ENCODE measurements around the gene RPP30.
A peak's percentile ranks its signal among the peaks of the same experiment; 100 is the strongest.

RPP30 gene

DNA sequence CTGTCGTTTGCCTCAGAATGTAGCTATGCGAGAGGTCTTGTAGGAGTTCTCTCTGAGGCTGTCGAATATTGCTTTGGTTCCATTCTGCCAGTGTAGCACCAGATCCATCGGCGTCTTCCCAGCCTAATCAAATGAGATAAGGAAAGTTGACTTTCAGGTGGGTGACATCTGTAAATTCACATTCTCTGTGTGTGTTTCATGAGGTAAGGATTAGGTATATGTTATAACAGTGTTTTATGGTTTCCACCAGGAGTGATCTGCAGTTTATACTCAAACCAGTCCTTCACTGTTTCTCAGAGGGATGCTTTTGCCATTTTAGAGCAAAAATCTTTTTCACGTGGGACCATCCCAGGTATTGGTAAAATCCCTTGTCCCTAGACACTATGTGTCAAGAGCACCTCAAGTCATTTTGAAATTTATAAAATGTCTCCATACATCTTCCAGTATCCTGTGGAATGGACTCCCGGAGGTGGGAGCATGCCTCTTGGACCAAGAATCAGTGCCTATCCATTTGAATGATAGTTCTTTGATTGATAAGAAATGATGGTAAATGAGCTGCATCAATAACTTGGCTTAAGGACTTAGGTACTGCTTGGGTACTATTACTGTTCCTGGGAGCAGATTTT is 41.2 kb downstream of the RPP30 start:
- Histone ChIP-seq H3K27ac (ENCODE audit: low read length) (no peak overlapping the region), H3K36me3 (replicated peaks; ENCODE audit: low read depth, low read length) (peaks cover 6% of the 10 kb centered on the region), H2AFZ (ENCODE audit: low read depth, low read length) (no peak overlapping the region), H3K27me3 (ENCODE audit: low read depth, low read length) (no peaks in the 10 kb centered on the region), H3K4me2 (ENCODE audit: low read length) (no peak overlapping the region), H3K4me3 (ENCODE audit: low read length) (no peak overlapping the region), H3K4me1 (ENCODE audit: low read length) (peaks cover 33% of the 10 kb centered on the region), H4K20me1 (ENCODE audit: insufficient read depth, low read length) (no peaks in the 10 kb centered on the region), H3K79me2 (ENCODE audit: low read length) (no peaks in the 10 kb centered on the region), H3K9me3 (ENCODE audit: insufficient read depth, low read length) (no peaks in the 10 kb centered on the region), H3K9ac (ENCODE audit: low read length) (no peak overlapping the region)
- TF ChIP-seq EZH2phosphoT487 (IDR thresholded peaks at IDR 0.05; ENCODE audit: low read depth), result no peak
- TF ChIP-seq, protein P1, sequence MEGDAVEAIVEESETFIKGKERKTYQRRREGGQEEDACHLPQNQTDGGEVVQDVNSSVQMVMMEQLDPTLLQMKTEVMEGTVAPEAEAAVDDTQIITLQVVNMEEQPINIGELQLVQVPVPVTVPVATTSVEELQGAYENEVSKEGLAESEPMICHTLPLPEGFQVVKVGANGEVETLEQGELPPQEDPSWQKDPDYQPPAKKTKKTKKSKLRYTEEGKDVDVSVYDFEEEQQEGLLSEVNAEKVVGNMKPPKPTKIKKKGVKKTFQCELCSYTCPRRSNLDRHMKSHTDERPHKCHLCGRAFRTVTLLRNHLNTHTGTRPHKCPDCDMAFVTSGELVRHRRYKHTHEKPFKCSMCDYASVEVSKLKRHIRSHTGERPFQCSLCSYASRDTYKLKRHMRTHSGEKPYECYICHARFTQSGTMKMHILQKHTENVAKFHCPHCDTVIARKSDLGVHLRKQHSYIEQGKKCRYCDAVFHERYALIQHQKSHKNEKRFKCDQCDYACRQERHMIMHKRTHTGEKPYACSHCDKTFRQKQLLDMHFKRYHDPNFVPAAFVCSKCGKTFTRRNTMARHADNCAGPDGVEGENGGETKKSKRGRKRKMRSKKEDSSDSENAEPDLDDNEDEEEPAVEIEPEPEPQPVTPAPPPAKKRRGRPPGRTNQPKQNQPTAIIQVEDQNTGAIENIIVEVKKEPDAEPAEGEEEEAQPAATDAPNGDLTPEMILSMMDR (IDR thresholded peaks at IDR 0.05; ENCODE audit: low read depth, low read length), result no peak

DNA sequence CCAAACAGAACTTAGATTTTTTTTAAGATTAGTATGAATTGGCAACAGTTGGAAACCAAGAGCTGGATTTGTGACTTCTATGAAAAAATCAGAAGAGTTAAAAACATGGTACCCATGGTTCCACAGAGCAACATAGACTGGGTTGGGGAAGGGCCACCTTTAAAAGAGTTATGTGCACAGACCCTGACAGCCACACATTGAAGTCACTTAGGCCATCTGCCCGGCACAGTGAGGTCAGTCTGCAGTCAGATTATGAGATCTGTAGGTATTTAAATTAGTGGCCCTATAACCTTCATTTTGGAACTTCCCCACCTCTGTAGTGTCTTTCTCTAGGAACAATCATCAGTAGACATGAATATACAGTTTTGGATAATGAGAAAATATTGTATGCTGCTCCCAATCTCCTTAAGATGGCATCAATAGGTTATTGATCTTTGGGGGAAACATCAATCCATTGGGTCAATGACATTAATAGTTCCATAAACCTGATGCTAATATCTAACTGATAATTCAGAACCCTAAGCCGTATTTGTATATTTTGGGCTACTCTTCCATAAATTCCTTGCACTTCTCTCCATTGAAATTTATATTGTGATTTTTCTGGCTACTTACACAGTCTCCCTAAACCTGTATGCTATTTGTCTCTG is 42.1 kb downstream of the RPP30 start:
- no peaks in the 10 kb centered on the region for H3K27me3 ChIP-seq (ENCODE audit: low read depth, low read length)
- H3K79me2 ChIP-seq (ENCODE audit: low read length), result no peaks in the 10 kb centered on the region
- no peak overlapping the region for H2AFZ ChIP-seq (ENCODE audit: low read depth, low read length)
- H3K4me1 ChIP-seq (ENCODE audit: low read length), result peaks cover 33% of the 10 kb centered on the region
- no peak overlapping the region for H3K4me3 ChIP-seq (ENCODE audit: low read length)
- peaks cover 6% of the 10 kb centered on the region for H3K36me3 ChIP-seq (replicated peaks; ENCODE audit: low read depth, low read length)
- TF ChIP-seq, protein P1 (IDR thresholded peaks at IDR 0.05; ENCODE audit: low read depth, low read length), result no peak
- no peak for TF ChIP-seq EZH2phosphoT487 (IDR thresholded peaks at IDR 0.05; ENCODE audit: low read depth)
- 0 out of 2 replicates have a peak overlapping the region, but pooled peaks have one; percentile 8 for H3K4me2 ChIP-seq (ENCODE audit: low read length)
- H3K9ac ChIP-seq (ENCODE audit: low read length), result no peak overlapping the region
- H3K9me3 ChIP-seq (ENCODE audit: insufficient read depth, low read length), result no peaks in the 10 kb centered on the region
- H3K27ac ChIP-seq (ENCODE audit: low read length), result no peak overlapping the region
- H4K20me1 ChIP-seq (ENCODE audit: insufficient read depth, low read length), result no peaks in the 10 kb centered on the region

DNA sequence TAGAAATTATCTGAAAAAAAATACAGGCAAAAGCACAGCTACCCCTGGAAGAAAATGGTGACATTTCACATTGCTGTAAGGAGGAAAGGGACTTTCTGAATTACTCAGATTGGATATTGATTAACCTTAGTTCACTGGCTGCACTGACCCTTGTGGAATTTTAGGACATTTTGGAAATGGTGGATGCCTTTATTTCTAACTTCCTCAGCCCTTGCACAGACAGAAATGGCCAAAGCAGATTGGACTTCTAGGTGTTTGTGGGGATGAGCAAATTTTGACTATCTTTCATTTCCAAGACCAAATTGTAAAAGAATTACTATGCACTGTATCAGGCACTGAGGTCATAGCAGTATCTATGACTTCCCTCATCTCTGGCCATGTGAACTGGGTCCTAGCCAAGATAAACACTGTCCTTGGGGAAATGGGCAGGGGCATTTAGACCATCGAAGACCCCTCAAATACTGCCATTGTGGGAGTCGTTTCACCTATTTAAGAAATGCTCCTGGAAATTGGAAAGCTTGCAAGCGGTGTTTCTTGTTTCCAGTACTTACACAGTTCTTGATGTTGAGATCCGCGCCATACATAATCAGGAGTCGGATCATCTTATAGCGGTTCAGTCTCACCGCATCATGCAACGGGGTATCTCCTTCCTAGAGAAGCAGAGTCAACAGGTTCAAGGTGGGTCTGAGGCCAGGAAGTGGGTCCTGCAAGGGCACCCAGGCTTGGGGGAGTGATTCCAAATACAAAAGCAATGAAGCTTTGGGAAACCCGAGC is 43.4 kb downstream of the RPP30 start:
- Histone ChIP-seq H3K9me3 (ENCODE audit: insufficient read depth, low read length) (no peaks in the 10 kb centered on the region), H3K9ac (ENCODE audit: low read length) (no peak overlapping the region), H2AFZ (ENCODE audit: low read depth, low read length) (no peak overlapping the region), H3K79me2 (ENCODE audit: low read length) (no peaks in the 10 kb centered on the region), H3K36me3 (replicated peaks; ENCODE audit: low read depth, low read length) (peaks cover 4% of the 10 kb centered on the region), H3K27ac (ENCODE audit: low read length) (no peak overlapping the region), H3K4me3 (ENCODE audit: low read length) (no peak overlapping the region), H4K20me1 (ENCODE audit: insufficient read depth, low read length) (no peaks in the 10 kb centered on the region), H3K4me2 (ENCODE audit: low read length) (peak overlapping the region; percentile 13; the same call in 1 of the 2 replicates), H3K27me3 (ENCODE audit: low read depth, low read length) (no peaks in the 10 kb centered on the region), H3K4me1 (ENCODE audit: low read length) (peaks cover 33% of the 10 kb centered on the region)
- TF ChIP-seq, protein P1 (IDR thresholded peaks at IDR 0.05; ENCODE audit: low read depth, low read length), result no peak
- no peak for TF ChIP-seq EZH2phosphoT487 (IDR thresholded peaks at IDR 0.05; ENCODE audit: low read depth)

DNA sequence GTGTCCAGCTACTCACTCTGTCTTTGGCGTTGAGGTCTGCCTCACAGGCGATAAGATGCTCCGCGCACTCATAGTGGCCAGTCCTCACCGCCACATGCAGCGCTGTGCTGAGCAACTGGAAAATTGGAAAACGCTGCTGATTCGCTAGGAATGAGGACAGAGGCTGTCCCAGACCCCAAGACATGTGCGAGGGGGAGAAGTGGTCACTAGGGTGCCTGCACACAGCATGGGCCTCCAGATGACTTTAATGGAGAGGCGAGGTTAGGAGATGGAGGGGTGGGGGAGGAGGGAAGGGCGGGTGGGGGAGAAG is 43.9 kb downstream of the RPP30 start:
- H3K4me2 ChIP-seq (ENCODE audit: low read length), result no peak overlapping the region
- no peaks in the 10 kb centered on the region for H3K9me3 ChIP-seq (ENCODE audit: insufficient read depth, low read length)
- no peaks in the 10 kb centered on the region for H3K79me2 ChIP-seq (ENCODE audit: low read length)
- H3K9ac ChIP-seq (ENCODE audit: low read length), result no peak overlapping the region
- H2AFZ ChIP-seq (ENCODE audit: low read depth, low read length), result no peak overlapping the region
- H4K20me1 ChIP-seq (ENCODE audit: insufficient read depth, low read length), result no peaks in the 10 kb centered on the region
- no peak overlapping the region for H3K27ac ChIP-seq (ENCODE audit: low read length)
- TF ChIP-seq, protein P1 (IDR thresholded peaks at IDR 0.05; ENCODE audit: low read depth, low read length), result no peak
- no peak for TF ChIP-seq EZH2phosphoT487 (IDR thresholded peaks at IDR 0.05; ENCODE audit: low read depth)
- peaks cover 33% of the 10 kb centered on the region for H3K4me1 ChIP-seq (ENCODE audit: low read length)
- no peaks in the 10 kb centered on the region for H3K27me3 ChIP-seq (ENCODE audit: low read depth, low read length)
- peaks cover 4% of the 10 kb centered on the region for H3K36me3 ChIP-seq (replicated peaks; ENCODE audit: low read depth, low read length)
- no peak overlapping the region for H3K4me3 ChIP-seq (ENCODE audit: low read length)
